HG03135 (cell line): ENCODE data around the gene ZNF333.

Experiments used
- ATAC-seq: cut with Tn5 transposase; IDR thresholded peaks from one replicate; pipeline ENCODE4 v1.9.1; 2021; ENCODE audit warnings: mild to moderate bottlenecking, moderate library complexity; ENCODE audit not compliant: unreplicated experiment

Gene ZNF333

GRCh38 chr19:14689598-14690503 lies at the start of gene ZNF333:
Gene ZNF333 (plus strand): TSS chr19:14690048. CDS start chr19:14693492, 3,444 bp downstream.
- peak; percentile 92 for ATAC-seq

DNA sequence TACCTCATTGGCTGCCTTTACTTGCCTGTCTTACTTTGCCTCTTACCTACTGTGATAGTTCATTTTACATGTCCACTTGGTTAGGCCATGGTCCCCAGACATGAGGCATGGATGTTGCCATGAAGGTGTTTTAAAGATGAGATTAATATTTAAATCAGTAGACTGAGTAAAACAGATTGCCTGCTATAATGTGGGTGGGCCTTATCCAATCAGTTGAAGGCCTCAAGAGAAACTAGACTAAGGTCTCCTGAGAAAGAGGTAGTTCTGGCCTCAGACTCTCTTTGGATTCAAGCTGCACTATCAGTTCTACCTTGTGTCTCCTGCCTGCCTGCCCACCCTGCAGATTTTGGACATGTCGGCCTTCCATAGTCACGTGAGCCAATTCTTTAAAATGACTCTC lies 41.3 kb upstream of the ZNF333 start:
- no peak for ATAC-seq

- ATAC-seq, result no peak
Observed at GRCh38 chr19:14649020-14649419, 40.8 kb upstream of the ZNF333 start.

GRCh38 chr19:14650161-14650560 lies 39.7 kb upstream of the ZNF333 start:
- no peak for ATAC-seq

DNA sequence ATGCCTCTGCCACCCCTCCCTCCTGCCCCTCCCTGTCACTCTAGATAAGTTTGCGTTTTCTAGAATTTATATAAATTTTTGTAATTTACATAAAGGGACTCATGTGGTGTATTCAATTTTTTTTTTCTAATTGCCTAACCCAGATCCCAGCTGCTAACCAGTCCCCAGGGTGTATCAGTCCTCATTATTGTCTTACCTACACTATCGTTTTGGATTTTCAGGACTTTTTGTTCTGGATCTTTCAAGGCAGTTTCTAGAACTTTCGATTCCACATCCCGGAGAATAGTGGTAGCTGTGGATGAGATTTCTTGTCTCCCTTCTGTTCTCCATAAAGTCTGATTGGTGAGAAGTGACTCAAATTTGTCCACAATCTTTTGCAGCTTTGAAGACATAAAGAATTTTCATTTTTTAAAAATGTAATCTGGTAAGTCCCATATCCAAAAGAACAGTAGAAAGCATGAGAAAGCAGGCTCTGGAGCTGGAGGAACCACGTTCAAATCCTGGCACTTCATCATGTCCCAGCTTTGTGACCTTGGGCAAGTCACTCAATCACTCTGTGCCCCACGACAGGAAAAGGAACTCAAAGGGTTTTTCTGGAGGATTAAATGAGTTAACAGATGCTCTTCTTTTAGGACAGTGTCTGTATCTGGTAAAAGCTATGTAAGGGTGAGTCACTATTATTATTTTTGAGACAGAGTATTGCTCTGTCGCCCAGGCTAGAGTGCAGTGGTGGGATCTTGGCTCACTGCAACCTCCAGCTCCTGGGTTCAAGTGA lies 34.9 kb upstream of the ZNF333 start:
- ATAC-seq, result no peak

DNA sequence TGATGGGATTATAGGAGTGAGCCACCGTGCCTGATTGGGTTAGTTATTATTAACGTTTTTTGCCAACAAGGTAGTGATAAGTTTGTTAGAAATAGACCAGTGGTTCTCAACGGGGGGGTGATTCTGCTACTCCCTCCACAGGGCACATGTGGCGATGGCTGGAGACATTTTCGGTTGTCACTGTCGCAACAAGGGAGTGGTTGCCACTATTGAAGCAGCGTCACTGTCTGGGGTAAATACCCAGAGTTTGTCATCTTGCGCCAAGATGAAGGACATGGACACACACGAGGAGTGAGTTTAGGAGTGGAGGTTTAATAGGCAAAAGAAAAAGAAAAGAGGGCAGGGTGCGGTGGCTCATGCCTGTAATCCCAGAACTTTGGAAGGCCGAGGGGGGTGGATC lies 34.1 kb upstream of the ZNF333 start:
- no peak for ATAC-seq

DNA sequence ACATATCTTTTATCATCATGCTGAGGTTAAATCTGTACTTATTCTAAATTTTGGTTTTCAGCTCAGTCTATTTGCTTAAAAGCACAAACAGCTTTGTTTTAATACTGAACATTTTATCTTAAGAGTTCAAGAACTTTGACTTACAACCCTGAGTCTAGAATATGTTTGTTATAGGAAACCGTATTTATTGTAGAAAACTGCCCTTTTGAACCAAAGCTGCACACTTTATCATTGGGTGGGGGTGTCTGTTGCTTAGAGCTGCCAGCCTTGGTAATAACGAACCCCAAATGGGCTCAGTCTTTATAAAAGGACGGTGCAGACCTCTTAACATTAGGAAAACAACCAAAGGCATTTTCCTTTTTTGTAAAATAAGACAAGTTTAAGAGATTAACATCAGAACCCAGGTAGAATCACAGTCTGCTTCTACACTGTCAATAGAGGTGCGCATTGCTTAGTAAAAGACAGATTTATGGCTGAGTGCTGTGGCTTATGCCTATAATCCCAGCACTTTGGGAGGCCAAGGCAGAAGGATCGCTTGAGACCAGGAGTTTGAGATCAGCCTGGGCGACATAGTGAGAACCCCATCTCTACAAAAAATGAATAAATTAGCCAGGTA lies 29.9 kb upstream of the ZNF333 start:
- ATAC-seq, result no peak

GRCh38 chr19:14661372-14661924 lies 28.4 kb upstream of the ZNF333 start:
- ATAC-seq, result no peak

GRCh38 chr19:14669940-14670339 lies 19.9 kb upstream of the ZNF333 start:
- ATAC-seq, result no peak

DNA sequence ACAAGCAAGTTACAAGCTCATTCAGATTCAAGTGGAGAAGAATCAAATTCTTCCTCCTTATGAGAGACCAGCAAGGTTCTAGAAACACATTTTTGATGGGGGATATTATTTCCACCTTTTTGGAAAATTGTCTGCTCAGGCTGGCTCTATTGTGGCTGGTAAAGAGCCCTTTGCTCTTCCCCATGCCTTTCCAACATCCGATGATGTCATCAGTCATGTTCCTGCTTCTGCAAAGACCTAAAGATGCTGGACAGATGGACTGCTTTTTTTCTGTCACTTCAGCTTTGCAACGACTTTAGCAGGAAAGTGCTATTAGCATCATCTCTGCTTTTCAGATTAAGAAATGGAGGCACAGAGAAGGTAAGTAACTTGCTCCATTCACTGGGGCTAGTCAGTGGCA lies 19.4 kb upstream of the ZNF333 start:
- no peak for ATAC-seq

DNA sequence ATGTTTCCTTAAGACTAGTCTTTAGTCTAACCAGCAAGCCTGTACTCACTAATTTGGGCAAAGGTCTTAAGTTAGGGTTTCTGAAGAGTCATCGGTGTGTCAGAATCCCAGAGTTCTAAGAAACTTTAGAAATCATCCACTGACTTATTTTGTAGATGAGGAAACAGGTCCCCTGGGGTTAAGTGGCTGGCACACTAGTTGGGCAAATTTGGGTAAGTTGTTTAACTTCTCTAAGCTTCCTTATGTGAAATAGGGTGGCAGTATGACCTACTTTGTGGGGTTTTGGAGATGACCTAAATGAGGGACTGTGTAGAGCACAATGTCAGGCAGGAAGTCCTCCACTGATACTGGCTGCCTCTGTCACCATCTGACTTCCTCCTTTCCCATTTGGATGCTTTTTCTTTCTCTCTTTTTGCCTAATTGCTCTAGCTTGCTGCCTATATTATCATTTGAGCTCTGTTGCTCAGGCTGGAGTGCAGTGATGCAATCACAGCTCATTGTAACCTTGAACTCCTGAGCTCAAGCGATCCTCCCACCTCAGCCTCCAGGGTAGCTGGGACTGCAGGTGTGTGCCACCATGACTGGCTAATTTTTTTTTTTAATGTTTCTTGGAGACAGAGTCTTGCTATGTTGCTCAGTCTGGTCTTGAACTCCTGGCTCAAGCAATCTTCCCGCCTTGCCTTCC lies 17.5 kb upstream of the ZNF333 start:
- ATAC-seq, result no peak

DNA sequence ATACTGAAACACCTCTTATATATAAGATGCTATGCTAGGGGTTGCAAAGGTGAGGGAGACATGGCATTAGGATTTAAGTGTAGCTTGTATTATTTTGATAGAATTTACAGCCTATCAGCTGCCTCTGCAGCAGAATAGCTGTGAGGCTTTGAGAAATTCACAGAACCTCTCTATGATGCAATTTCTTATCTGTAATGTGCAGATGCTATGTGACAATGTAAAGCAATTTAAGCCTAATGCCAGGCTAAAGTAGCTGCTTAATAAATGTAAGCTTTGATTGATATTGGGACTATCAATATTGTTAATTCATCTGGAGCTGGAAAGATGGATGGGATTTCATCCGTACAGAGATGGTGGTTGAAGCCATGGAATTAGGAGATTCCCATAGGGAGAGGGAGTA lies 16.8 kb upstream of the ZNF333 start:
- no peak for ATAC-seq

DNA sequence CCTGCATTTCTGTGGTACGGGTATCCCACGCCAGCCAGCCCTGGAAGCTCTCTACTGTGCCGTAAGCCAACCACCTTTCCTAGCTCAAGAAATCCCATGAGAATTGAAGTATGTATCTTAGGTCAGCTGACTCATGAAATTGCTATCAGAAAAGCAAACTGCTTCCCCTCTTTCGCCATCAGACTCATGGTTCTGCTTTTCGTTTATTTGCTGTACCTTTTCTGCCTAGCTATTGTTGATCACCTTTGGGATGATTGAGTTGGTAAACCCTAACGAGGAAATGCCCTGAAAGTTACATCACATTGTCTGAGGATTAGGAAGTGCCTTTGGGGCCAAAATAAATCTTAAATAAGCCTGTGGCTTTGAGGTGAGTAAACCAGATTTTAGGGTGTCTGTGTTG lies 15.1 kb upstream of the ZNF333 start, which contains the start of gene ADGRE3:
Gene ADGRE3, minus strand, starts transcription at position 81 of the 400 bp plus-strand sequence. Its CDS starts 74 bp downstream, at position 7.
- ATAC-seq, result no peak

DNA sequence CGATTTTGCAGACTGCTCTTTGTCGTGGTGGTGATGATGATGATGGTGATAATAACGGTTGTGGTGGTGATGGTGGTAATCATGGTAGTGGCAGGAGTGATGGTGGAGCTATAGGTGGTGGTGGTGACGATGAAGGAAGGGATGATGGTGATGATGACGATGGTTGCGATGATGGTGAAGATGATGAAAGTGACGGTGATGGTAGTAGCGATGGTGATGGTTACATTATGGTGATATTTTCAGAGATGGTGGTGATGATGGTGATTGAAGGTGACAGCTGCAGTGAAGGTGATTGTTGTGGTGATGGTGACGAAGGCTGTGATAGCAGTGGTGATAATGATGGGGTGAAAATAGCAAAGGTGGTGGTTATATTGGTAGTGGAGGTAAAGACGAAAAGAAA lies 13.1 kb upstream of the ZNF333 start:
- ATAC-seq, result no peak

DNA sequence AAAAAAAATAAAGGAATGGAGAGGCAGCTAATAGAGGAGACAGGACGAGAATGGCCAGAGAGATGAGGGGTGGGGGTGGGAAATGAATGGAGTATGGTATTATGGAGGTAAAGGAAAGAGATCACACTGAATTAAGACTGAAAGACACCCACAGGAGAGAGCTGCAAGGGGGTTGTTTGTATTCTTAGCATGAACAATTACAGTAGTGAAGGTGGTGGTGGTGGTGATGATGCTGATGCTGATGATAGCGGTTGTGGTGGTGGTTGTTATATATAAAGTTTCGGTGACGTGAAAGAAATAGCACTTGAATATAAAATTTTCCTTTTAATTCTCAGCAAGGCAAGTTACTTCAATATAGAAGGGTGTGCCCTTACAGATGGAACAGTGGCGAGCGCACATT lies 12.4 kb upstream of the ZNF333 start:
- no peak for ATAC-seq

DNA sequence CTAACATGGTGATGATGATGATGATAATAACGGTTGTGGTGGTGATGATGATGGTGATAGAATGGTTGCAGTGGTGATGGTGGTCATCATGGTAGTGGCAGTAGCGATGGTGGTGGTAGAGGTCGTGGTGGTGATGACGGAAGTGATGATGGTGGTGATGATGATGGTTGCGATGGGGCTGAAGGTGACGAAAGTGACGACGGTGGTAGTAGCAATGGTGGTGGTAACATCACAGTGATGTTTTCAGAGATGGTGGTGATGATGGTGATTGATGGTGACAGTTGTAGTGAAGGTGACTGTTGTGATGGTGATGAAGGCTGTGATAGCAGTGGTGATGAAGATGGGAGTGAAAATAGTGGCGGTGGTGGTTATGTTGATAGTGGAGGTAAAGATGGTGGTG lies 11.6 kb upstream of the ZNF333 start:
- no peak for ATAC-seq

DNA sequence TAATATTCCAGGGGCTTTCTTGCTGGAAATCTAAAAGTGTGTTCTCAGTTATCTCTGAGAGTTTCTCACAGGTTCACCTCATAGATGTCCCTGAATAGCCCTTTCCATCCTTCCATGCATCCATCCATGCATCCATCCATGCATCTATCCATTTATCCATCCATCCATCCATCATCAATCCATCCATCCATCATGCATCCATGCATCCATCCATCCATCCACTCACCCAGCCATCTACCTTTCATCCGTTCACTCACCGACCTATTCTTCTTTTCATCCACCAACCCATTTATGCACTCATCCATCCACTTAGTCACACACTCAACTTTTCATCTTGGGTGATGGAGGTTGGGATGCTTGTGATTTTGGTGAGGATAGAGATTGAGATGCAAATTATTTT lies 7.8 kb upstream of the ZNF333 start:
- ATAC-seq, result no peak

GRCh38 chr19:14683439-14683838 lies 6.4 kb upstream of the ZNF333 start:
- no peak for ATAC-seq

- ATAC-seq, result no peak
Observed at GRCh38 chr19:14686411-14686810, 3.4 kb upstream of the ZNF333 start.

GRCh38 chr19:14694641-14695266 lies 4.9 kb downstream of the ZNF333 start:
- no peak for ATAC-seq
